SK-N-MC (cell line): ENCODE measurements around the gene OR1L8.
"Not testable (repeated sequence)": the region's sequence is repeated elsewhere in the genome, so short reads cannot be mapped to it uniquely, and the experiment has no call there.

ENCODE experiments used
- DNase-seq: peaks from one replicate; pipeline ENCODE4 v3.0.0-alpha.2; 2011; ENCODE audit warnings: low read depth, low spot score
- H3K27ac ChIP-seq: fragments of 200-600 bp; sonication (generic); 2 replicates; pipeline ENCODE4 v1.5.1; 2016; ENCODE audit warnings: mixed run types
- H3K36me3 ChIP-seq: fragments of 200-600 bp; sonication (generic); 2 replicates; pipeline ENCODE4 v1.6.1; 2017; ENCODE audit warnings: antibody characterized with exemption, low read length, mixed read lengths; ENCODE audit not compliant: insufficient read depth
- H3K4me3 ChIP-seq: fragments of 200-600 bp; sonication (generic); 2 replicates; pipeline ENCODE4 v1.5.1; 2016
- H3K9ac ChIP-seq: fragments of 200-600 bp; sonication (generic); 2 replicates; pipeline ENCODE4 v1.8.0; 2017; ENCODE audit warnings: mixed run types, mixed read lengths; ENCODE audit not compliant: insufficient read length
- H3K9me3 ChIP-seq: fragments of 200-600 bp; sonication (generic); 2 replicates; pipeline ENCODE4 v1.6.1; 2017; ENCODE audit warnings: low read depth, mild to moderate bottlenecking, antibody characterized with exemption, low read length, moderate library complexity, mixed read lengths
- EZH2 ChIP-seq: fragments of 200-600 bp; sonication (generic); IDR thresholded peaks from one replicate; pipeline ENCODE4 v1.6.1; 2017; ENCODE audit warnings: antibody characterized with exemption
- FOXP2 ChIP-seq: optimal IDR thresholded peaks from 2 replicates; pipeline ENCODE3; 2011; ENCODE audit warnings: mild to moderate bottlenecking, moderate library complexity; ENCODE audit not compliant: insufficient read depth; ENCODE audit errors: extremely low read length, control extremely low read depth
- POLR2AphosphoS5 ChIP-seq: IDR thresholded peaks from 2 replicates; pipeline ENCODE4 v1.6.1; 2012; ENCODE audit warnings: mild to moderate bottlenecking, low read depth, low read length, borderline replicate concordance

OR1L8 gene

GRCh38 chr9:122583284-122583683 is at the start of gene OR1L8:
TSS of gene OR1L8 (minus strand) at chr9:122583384. CDS start at chr9:122568477, 14,907 bp downstream.
- H3K9ac ChIP-seq, DNase-seq, H3K9me3 ChIP-seq, H3K4me3 ChIP-seq, H3K36me3 ChIP-seq, H3K27ac ChIP-seq: not testable (repeated sequence)

GRCh38 chr9:122619996-122620395 is 36.8 kb upstream of the OR1L8 start:
- no peak overlapping the region for H3K4me3 ChIP-seq
- DNase-seq, result no peak
- no peaks in the 10 kb centered on the region for H3K36me3 ChIP-seq
- no peak overlapping the region for H3K9ac ChIP-seq
- H3K27ac ChIP-seq, result no peak overlapping the region
- TF ChIP-seq FOXP2, result no peak
- TF ChIP-seq POLR2AphosphoS5, result no peak
- no peak for TF ChIP-seq EZH2
- H3K9me3 ChIP-seq, result no peaks in the 10 kb centered on the region

GRCh38 chr9:122614362-122614761 is 31.2 kb upstream of the OR1L8 start, which contains the start of gene OR1Q1:
TSS of gene OR1Q1 (plus strand) at chr9:122614738. CDS start at chr9:122614738, 0 bp downstream.
- H3K4me3 ChIP-seq, result no peak within 1 kb of the TSS
- no peaks in the 10 kb centered on the region for H3K9me3 ChIP-seq
- H3K27ac ChIP-seq, result no peak within 1 kb of the TSS
- TF ChIP-seq POLR2AphosphoS5 (no peak), FOXP2 (no peak), EZH2 (no peak)
- DNase-seq, result no peak
- H3K9ac ChIP-seq, result no peak within 1 kb of the TSS
- H3K36me3 ChIP-seq, result no peaks in the 10 kb centered on the region

GRCh38 chr9:122609804-122610203 is 26.6 kb upstream of the OR1L8 start:
- Histone ChIP-seq H3K27ac (no peak overlapping the region), H3K9me3 (no peaks in the 10 kb centered on the region), H3K9ac (no peak overlapping the region), H3K4me3 (no peak overlapping the region), H3K36me3 (no peaks in the 10 kb centered on the region)
- no peak for DNase-seq
- TF ChIP-seq POLR2AphosphoS5 (no peak), FOXP2 (no peak), EZH2 (no peak)

GRCh38 chr9:122606587-122606986 is 23.4 kb upstream of the OR1L8 start:
- no peak overlapping the region for H3K9ac ChIP-seq
- no peaks in the 10 kb centered on the region for H3K36me3 ChIP-seq
- H3K9me3 ChIP-seq, result no peaks in the 10 kb centered on the region
- no peak for DNase-seq
- TF ChIP-seq EZH2, result no peak
- no peak for TF ChIP-seq FOXP2
- no peak for TF ChIP-seq POLR2AphosphoS5
- H3K4me3 ChIP-seq, result no peak overlapping the region
- no peak overlapping the region for H3K27ac ChIP-seq

- no peak overlapping the region for H3K9ac ChIP-seq
- no peak overlapping the region for H3K27ac ChIP-seq
- no peak for DNase-seq
- H3K4me3 ChIP-seq, result no peak overlapping the region
- H3K36me3 ChIP-seq, result no peaks in the 10 kb centered on the region
- H3K9me3 ChIP-seq, result no peaks in the 10 kb centered on the region
- TF ChIP-seq FOXP2 (no peak), EZH2 (no peak), POLR2AphosphoS5 (no peak)
Measured at GRCh38 chr9:122605691-122606090, 22.5 kb upstream of the OR1L8 start.

GRCh38 chr9:122580360-122580759 is 2.8 kb downstream of the OR1L8 start:
- no peak overlapping the region for H3K4me3 ChIP-seq
- TF ChIP-seq POLR2AphosphoS5 (no peak), EZH2 (no peak), FOXP2 (no peak)
- H3K9me3 ChIP-seq, result no peaks in the 10 kb centered on the region
- no peak overlapping the region for H3K9ac ChIP-seq
- DNase-seq, result no peak
- no peaks in the 10 kb centered on the region for H3K36me3 ChIP-seq
- H3K27ac ChIP-seq, result no peak overlapping the region

GRCh38 chr9:122579874-122580273 is 3.3 kb downstream of the OR1L8 start:
- Histone ChIP-seq H3K36me3 (no peaks in the 10 kb centered on the region), H3K9me3 (no peaks in the 10 kb centered on the region), H3K4me3 (no peak overlapping the region), H3K27ac (no peak overlapping the region), H3K9ac (no peak overlapping the region)
- TF ChIP-seq EZH2 (no peak), POLR2AphosphoS5 (no peak)
- DNase-seq, result no peak

GRCh38 chr9:122572456-122572855 is 10.7 kb downstream of the OR1L8 start:
- TF ChIP-seq EZH2 (no peak), FOXP2 (no peak), POLR2AphosphoS5 (no peak)
- Histone ChIP-seq H3K9me3 (no peaks in the 10 kb centered on the region), H3K4me3 (no peak overlapping the region), H3K36me3 (no peaks in the 10 kb centered on the region), H3K9ac (no peak overlapping the region), H3K27ac (no peak overlapping the region)
- no peak for DNase-seq
